Activated T-helper 1 cell treated with anti-CD3 and anti-CD28 coated beads, Interleukin-12 subunit alpha, Interleukin-12 subunit beta, Interleukin-2, Interleukin-4 antibody, amounts not matched to agents 30 ng/mL and 10 ng/mL and 1 ng/mL, durations not matched to agents 14 hours and 24 hours and 36 hours (primary cell): ENCODE results near the gene TTLL11. TPM values are rescaled to one million over a fixed set of nuclear protein-coding genes. Genes with fewer than 3 reads are reported as not detected.

Source experiments
- DNase-seq: peaks from one replicate; pipeline ENCODE4 v3.0.0; 2021; ENCODE audit warnings: low spot score
- H3K27ac Mint-ChIP-seq: one replicate; pipeline ENCODE4 v1.8.0; 2021; ENCODE audit warnings: mild to moderate bottlenecking, mixed read lengths
- H3K27me3 Mint-ChIP-seq: one replicate; pipeline ENCODE4 v1.8.0; 2022; ENCODE audit warnings: mild to moderate bottlenecking, moderate library complexity, mixed read lengths; ENCODE audit not compliant: insufficient read depth
- H3K36me3 Mint-ChIP-seq: one replicate; pipeline ENCODE4 v1.8.0; 2021; ENCODE audit warnings: low read depth, mixed read lengths
- H3K4me1 Mint-ChIP-seq: one replicate; pipeline ENCODE4 v1.8.0; 2021; ENCODE audit warnings: low read depth, mixed read lengths
- H3K4me3 Mint-ChIP-seq: one replicate; pipeline ENCODE4 v1.8.0; 2021; ENCODE audit warnings: mild to moderate bottlenecking, moderate library complexity, mixed read lengths
- H3K9me3 Mint-ChIP-seq: one replicate; pipeline ENCODE4 v1.8.0; 2021; ENCODE audit warnings: mixed read lengths
- intact Hi-C: fragments of 100-400 bp; cut with micrococcal nuclease; formaldehyde crosslinking; loops from one replicate; pipeline ENCODE4 v1.15.1; 2024
- total RNA-seq: library from RNA; stranded (reverse); gene quantifications from 2 replicates; pipeline ENCODE4 v1.2.3, GENCODE V29; 2022

The TTLL11 gene
- total RNA-seq, 1 donor from 2014 or later: 3.0 TPM

GRCh38 chr9:121773286-121773953 is 319.7 kb downstream of the TTLL11 start:
- Mint-ChIP-seq H3K27me3 (peaks cover 4% of the 10 kb centered on the region), H3K27ac (no peak overlapping the region), H3K4me3 (no peak overlapping the region), H3K4me1 (no peaks in the 10 kb centered on the region), H3K9me3 (no peaks in the 10 kb centered on the region), H3K36me3 (no peaks in the 10 kb centered on the region)
- DNase-seq: no peak
- intact Hi-C loops: no loop called here

GRCh38 chr9:121772600-121773285 is 320.4 kb downstream of the TTLL11 start:
- H3K4me3 Mint-ChIP-seq: no peak overlapping the region
- intact Hi-C loops: no loop called here
- no peak for DNase-seq
- peaks cover 5% of the 10 kb centered on the region for H3K27me3 Mint-ChIP-seq
- no peaks in the 10 kb centered on the region for H3K9me3 Mint-ChIP-seq
- H3K27ac Mint-ChIP-seq: no peak overlapping the region
- H3K36me3 Mint-ChIP-seq: no peaks in the 10 kb centered on the region
- no peaks in the 10 kb centered on the region for H3K4me1 Mint-ChIP-seq

Other genes with a start within 250 kb of the TTLL11 start
- 49.6 and 51.6 TPM in 2 replicates for gene NDUFA8, start 66.5 kb upstream of the TTLL11 start, total RNA-seq
- gene MORN5, start 66.6 kb upstream of the TTLL11 start, total RNA-seq: not detected in 2 replicates
- 0.08 TPM in 1 of 2 replicates, not detected in the other for gene LHX6, start 135.6 kb upstream of the TTLL11 start, total RNA-seq
- 29.9 and 31.5 TPM in 2 replicates for gene RBM18, start 171.5 kb upstream of the TTLL11 start, total RNA-seq
- gene MRRF, start 171.6 kb upstream of the TTLL11 start, total RNA-seq: 58.8 and 66.0 TPM in 2 replicates